GM18517 (cell line): ENCODE measurements around the gene COX6B2.

ENCODE experiments used
- ATAC-seq: cut with Tn5 transposase; IDR thresholded peaks from one replicate; pipeline ENCODE4 v1.9.1; 2021; ENCODE audit warnings: mild to moderate bottlenecking, moderate library complexity; ENCODE audit not compliant: unreplicated experiment

The COX6B2 gene

GRCh38 chr19:55362990-55363716 is 8.6 kb upstream of the COX6B2 start, which contains the start of gene GARIN5B:
GARIN5B (minus strand) TSS chr19:55363260; CDS start chr19:55363066, 194 bp downstream.
- ATAC-seq = no peak

DNA sequence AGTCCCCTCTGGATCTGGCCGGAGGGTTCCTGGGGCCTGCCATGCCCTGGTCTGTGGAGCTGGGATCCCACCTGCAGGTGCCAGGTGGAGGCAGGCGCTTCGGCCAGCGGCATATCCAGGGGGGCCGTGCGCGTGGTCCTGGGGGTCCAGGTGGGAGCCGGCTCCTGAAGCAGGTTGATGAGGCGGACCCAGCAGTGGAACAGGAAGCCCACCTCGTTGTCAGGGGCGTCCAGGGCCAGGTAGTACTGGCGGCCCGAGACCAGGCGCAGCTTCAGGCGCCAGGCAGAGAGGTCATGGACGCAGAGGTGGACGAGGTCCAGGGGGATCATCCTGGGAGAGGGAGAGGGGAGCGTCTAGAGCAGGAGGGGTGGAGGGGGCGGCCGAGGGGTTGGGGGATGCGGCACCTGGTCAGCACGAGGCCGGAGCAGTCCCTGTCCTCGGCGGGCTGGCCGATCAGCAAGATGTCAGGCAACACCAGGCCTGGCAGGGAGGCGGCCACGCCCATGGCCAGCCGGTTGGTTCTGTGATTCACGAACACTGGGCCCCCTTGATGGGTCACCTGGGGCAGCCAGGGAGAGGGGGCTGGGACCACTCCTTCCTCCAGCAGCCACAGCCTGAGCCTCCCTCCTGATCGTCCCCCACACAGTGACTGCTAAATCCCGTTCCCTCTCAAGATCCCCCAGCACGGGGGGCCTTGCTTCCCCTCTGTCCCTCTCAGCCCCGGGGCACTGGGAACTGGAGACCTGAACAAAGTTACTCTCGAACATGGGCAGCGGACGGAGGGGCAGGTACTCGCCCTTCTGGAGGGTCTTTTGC is 7.9 kb upstream of the COX6B2 start:
- ATAC-seq = no peak

GRCh38 chr19:55360902-55361301 is 6.4 kb upstream of the COX6B2 start:
- ATAC-seq = no peak

GRCh38 chr19:55358943-55359908 is 4.7 kb upstream of the COX6B2 start:
- no peak for ATAC-seq

- ATAC-seq = no peak
Measured at GRCh38 chr19:55358493-55358892, 4.0 kb upstream of the COX6B2 start.

DNA sequence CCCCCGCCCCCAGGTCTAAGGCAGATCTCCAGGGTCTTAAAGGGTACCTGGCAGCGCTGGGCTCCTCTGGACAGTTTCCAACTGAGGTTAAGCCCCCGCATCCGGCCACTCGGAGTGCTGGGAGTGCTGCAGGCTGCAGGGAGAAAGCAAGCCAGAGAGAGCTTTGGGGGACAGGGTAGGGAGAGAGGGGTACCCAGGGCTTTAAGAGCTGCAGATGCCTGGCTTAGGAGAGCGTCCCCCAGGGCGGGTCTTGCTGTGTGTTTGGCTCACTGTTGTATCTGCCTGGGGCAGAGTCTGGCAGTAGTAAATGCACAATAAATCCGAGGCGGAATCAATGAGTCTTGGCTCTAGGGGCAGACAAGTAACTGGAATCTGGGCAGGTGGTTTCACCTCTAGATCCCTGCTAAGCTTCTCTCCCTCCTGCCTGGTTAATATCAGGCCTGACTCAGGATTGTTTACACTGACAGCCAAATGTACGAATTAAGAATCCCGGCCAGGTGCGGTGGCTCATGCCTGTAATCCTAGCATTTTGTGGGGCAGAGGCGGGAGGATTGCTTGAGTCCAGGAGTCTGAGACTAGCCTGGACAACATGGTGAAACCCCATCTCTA is 798 bp upstream of the COX6B2 start:
- ATAC-seq = no peak

DNA sequence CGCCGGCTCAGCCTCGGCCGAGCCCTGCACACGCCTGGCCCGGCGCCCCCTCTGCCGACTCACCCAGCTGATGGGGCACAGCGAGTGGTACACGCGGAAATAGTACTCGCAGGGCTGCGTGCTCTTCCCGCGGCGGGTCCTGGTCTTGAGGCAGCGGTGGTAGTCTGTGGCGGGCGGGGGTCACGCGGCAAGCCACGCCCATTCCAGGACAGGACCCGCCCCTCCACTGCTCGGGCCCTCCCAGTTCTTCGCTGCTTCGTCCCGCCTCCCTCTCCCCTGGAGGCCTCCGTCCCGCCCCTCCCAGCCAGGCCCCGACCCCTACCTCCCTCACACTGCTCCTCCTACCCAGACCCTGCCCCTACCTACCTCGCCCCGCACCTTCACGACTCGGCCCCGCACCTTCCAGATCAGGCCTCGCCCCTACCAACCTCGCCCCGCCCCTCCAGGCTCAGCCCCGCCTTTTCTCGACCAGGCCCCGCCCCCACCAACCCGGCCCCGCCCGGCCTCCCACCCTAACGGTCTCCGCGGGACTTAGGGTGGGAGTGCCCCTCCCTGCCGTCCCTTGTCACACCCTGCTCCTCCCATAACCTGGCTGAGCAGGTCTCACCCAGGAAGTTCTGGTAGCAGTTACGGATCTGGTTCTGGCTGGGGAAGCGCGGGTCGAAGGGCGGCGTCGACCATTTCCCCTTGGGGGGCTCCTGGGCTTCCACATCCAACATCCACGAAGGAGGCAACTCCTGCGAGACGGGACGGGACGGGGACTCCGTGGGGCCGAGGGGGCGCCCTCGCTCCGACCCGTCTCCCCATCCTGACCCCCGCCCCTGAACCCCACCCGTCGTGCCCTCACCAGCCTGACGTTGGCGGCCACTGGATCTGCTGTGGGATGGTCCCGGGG is 469 bp downstream of the COX6B2 start:
- ATAC-seq = no peak

GRCh38 chr19:55353356-55353802 is 1.1 kb downstream of the COX6B2 start:
- no peak for ATAC-seq

DNA sequence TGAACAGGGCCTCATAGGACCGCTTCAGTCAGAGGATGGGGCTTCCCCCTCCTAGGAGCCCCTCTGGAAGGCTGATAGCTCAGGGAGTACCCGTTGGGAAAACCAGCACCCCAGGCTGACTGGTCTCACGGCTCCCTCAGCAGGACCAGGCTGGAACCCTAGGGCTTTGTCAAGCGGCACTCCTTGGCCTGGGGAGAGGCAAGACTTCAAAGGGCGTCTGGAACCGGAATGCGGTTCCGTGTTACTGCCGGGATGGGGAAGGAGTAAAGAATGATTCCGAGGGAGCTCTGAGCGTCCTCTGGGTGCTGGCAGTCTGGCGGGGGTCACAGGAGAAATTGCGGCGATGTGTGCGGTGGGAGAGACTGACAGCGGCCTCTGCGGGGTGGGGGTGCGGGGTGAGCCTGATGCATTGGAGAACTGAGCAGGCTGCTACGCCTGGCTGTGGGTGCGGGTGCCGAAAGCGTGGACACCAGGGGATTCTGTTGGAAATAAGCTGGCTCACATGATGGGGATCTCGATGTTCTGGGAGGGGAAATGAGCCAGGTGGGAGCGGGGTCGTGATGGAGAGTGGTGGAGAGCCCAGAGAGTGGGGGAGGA is 1.9 kb downstream of the COX6B2 start:
- no peak for ATAC-seq

- no peak for ATAC-seq
Measured at GRCh38 chr19:55352040-55352439, 2.5 kb downstream of the COX6B2 start.

DNA sequence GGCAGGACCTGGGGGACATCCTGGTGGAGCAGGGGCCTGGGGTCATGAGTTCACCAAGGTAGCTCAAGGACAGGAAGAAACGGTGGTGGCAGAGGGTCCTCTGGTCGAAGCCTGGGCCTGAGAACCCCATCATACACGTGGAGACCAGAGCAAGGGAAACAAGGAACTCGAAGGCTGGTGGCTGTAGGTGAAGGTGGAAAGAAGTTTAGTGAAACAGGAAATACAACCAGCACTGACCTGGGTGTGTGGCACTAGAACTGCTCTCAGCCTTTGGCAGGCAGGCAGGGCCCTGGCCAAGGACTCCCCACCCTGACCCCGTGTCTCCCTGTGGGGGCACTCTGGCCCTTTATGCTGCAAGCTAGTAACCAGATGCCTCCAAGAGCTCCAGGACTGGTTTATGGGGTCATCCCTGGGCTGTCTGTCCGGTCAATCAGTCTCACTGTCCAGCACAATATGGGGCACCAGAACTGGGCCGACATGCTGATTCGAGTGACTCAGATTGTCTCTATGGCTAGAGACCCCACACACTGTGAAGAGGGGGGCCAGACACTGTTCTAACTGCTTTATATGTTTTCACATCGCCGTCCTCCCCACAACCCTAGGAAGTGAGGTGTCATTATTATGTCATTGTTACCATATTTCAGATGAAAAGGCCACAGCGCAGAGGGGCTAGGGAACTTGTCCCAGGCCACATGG is 3.8 kb downstream of the COX6B2 start:
- no peak for ATAC-seq

- ATAC-seq = no peak
Measured at GRCh38 chr19:55348317-55349034, 6.0 kb downstream of the COX6B2 start.

GRCh38 chr19:55347442-55348009 is 7.0 kb downstream of the COX6B2 start:
- no peak for ATAC-seq

- no peak for ATAC-seq
Measured at GRCh38 chr19:55346725-55347441, 7.6 kb downstream of the COX6B2 start.

GRCh38 chr19:55345818-55346724 is 8.4 kb downstream of the COX6B2 start:
- no peak for ATAC-seq
